Measurements from ENCODE around the gene ITFG1.

DNA sequence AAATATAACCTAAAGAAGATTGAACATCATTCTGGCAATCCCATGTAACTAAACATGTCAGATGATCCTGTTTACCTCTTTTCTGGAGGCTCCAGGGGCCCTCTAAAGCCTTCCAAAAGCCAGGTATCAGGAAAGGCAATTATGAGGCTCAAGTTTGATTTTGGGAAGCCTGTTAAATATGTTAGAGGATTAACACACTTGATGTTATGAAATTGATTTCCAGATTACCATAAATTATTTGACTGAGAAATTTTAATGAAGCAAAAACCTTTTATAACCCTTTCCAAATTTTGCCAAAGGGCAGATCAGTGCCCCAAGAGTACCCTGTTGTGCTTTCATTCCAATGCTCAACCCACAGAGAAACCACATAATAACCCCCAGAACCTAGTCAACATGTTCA, 29.6 kb upstream of the ITFG1 start:
- TF ChIP-seq, protein P1, sequence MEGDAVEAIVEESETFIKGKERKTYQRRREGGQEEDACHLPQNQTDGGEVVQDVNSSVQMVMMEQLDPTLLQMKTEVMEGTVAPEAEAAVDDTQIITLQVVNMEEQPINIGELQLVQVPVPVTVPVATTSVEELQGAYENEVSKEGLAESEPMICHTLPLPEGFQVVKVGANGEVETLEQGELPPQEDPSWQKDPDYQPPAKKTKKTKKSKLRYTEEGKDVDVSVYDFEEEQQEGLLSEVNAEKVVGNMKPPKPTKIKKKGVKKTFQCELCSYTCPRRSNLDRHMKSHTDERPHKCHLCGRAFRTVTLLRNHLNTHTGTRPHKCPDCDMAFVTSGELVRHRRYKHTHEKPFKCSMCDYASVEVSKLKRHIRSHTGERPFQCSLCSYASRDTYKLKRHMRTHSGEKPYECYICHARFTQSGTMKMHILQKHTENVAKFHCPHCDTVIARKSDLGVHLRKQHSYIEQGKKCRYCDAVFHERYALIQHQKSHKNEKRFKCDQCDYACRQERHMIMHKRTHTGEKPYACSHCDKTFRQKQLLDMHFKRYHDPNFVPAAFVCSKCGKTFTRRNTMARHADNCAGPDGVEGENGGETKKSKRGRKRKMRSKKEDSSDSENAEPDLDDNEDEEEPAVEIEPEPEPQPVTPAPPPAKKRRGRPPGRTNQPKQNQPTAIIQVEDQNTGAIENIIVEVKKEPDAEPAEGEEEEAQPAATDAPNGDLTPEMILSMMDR (conservative IDR thresholded peaks at IDR 0.05; ENCODE audit: low read length): no peak
- TF ChIP-seq EZH2phosphoT487 (IDR thresholded peaks at IDR 0.05; ENCODE audit: borderline replicate concordance): no peak

All from Loucy (cell line).